ENCODE data around the gene WDR20. TPM values are rescaled to one million over a fixed set of nuclear protein-coding genes. Genes with fewer than 3 reads are reported as not detected.

Gene WDR20
- total RNA-seq, 1 donor from 2014 or later = 42.3 TPM

DNA sequence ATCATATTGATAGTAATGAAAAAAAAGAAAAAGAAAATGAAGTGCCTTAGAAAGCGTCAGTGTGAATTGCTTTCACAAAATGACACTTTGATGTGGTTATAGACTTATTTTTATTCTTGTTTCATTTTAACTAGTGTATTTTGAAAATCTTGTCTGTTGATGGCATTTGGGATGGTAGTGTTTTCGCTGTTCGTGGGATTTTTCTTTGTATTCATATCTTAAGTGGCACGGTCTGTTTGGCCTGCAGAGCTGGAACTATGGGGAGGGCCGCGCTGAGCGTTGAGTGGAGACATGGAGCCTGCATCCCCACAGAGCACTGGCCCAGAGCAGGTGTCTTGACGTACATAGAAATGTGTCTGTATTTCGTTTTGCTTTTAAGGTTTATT lies 61.6 kb downstream of the WDR20 start:
- no peak overlapping the region for H3K4me3 Mint-ChIP-seq
- no peaks in the 10 kb centered on the region for H3K9me3 Mint-ChIP-seq
- H3K27ac Mint-ChIP-seq = no peak overlapping the region
- ATAC-seq (ENCODE audit: low read depth) = no peak
- H3K27me3 Mint-ChIP-seq = no peaks in the 10 kb centered on the region
- intact Hi-C loops (cut with micrococcal nuclease) = no loop called here
- ChIA-PET CTCF (no interaction called here), POLR2A (no interaction called here)
- peaks cover 20% of the 10 kb centered on the region for H3K4me1 Mint-ChIP-seq
- H3K36me3 Mint-ChIP-seq (ENCODE audit: low read depth) = peaks cover 82% of the 10 kb centered on the region
- no peak for DNase-seq
- TF ChIP-seq, protein P1, sequence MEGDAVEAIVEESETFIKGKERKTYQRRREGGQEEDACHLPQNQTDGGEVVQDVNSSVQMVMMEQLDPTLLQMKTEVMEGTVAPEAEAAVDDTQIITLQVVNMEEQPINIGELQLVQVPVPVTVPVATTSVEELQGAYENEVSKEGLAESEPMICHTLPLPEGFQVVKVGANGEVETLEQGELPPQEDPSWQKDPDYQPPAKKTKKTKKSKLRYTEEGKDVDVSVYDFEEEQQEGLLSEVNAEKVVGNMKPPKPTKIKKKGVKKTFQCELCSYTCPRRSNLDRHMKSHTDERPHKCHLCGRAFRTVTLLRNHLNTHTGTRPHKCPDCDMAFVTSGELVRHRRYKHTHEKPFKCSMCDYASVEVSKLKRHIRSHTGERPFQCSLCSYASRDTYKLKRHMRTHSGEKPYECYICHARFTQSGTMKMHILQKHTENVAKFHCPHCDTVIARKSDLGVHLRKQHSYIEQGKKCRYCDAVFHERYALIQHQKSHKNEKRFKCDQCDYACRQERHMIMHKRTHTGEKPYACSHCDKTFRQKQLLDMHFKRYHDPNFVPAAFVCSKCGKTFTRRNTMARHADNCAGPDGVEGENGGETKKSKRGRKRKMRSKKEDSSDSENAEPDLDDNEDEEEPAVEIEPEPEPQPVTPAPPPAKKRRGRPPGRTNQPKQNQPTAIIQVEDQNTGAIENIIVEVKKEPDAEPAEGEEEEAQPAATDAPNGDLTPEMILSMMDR (IDR thresholded peaks at IDR 0.05) = no peak

DNA sequence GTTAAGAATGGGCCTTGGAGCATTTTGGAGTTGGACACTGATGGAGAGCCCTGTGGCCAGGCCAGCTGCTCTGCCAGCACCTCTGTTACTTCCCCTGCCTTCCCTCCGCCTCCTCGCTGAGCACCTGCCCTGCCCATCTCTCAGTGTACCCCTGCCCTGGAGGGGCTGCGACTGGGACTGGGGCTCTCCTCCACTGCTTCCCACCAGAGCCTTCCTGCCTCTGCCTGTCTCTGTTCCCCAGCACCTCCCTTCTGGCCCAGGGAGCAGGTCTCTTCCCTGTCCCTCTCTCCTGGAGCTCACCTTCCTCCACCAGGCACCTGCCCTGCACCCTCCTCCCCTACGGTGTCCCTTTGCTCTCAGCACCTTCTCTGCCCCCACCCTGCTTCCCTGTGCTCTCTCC lies 62.1 kb downstream of the WDR20 start:
- intact Hi-C loops (cut with micrococcal nuclease) = no loop called here
- H3K4me1 Mint-ChIP-seq = peaks cover 20% of the 10 kb centered on the region
- H3K9me3 Mint-ChIP-seq = no peaks in the 10 kb centered on the region
- H3K27ac Mint-ChIP-seq = no peak overlapping the region
- ChIA-PET POLR2A (no interaction called here), CTCF (no interaction called here)
- ATAC-seq (ENCODE audit: low read depth) = no peak
- no peak for DNase-seq
- H3K4me3 Mint-ChIP-seq = no peak overlapping the region
- H3K36me3 Mint-ChIP-seq (ENCODE audit: low read depth) = peaks cover 82% of the 10 kb centered on the region
- TF ChIP-seq, protein P1 (IDR thresholded peaks at IDR 0.05) = no peak
- no peaks in the 10 kb centered on the region for H3K27me3 Mint-ChIP-seq

DNA sequence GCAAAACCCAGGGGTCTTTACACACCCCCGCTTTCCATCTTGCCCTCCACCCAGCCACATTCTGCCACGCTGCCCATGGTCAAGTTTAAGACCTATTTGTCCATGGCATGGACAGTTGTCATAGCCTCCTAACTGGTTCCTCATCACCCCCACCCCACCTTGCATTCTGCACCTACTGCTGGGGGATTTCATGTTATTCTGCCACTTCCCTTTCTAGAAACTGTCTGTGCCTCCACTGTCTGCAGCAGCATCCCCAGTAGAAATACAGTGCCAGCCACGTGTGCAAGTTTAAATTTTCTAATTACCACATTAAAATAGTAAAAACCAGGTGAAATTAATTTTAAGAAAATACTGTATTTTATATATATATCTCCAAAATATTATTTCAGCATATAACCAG lies 63.2 kb downstream of the WDR20 start:
- TF ChIP-seq, protein P1 (IDR thresholded peaks at IDR 0.05) = no peak
- Mint-ChIP-seq H3K4me3 (no peak overlapping the region), H3K36me3 (ENCODE audit: low read depth) (peaks cover 82% of the 10 kb centered on the region), H3K9me3 (no peaks in the 10 kb centered on the region), H3K27ac (no peak overlapping the region), H3K27me3 (no peaks in the 10 kb centered on the region), H3K4me1 (peaks cover 20% of the 10 kb centered on the region)
- intact Hi-C loops (cut with micrococcal nuclease) = no loop called here
- POLR2A ChIA-PET = no interaction called here
- no peak for DNase-seq
- CTCF ChIA-PET = no interaction called here
- no peak for ATAC-seq (ENCODE audit: low read depth)

DNA sequence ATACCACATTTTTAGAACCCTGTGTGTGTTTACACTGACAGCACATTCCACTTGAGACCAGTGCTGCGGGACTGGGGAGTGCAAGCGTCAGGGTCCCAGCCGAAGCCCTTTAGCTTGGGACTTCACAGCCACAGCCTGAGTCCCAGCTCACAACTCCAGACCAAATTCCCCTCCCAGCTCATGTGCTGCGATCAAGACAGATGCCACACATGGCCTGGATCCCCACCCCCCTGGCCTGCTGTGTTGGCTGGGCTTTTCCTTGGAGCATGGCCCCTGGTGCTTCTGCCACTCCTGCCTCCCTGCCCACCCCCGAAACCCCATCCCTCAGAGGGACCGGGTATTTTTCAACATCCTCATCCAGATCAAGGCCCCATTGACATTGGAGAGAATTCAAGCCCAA lies 63.7 kb downstream of the WDR20 start:
- H3K9me3 Mint-ChIP-seq = no peaks in the 10 kb centered on the region
- POLR2A ChIA-PET = no interaction called here

DNA sequence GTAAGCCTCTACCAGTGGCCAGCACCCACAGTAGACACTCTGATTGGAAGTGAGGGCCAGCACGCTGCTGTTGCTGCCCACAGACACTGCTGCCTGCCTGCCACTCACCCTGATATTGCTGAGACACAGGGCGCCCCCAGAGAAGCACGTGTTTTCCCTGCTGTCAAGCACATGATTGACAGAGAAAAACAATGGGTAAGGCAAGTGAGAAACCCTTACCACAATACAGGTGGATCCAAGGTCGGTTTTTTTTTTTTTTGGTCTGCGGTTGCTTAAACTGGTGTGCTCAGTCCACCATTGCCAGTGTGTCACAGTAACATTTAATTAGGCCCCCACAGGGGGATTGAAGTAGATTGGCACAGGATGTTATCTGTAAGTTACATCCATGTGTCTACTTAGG lies 65.9 kb downstream of the WDR20 start:
- H3K4me3 Mint-ChIP-seq = no peak overlapping the region
- intact Hi-C loops (cut with micrococcal nuclease) = no loop called here
- H3K9me3 Mint-ChIP-seq = no peaks in the 10 kb centered on the region
- no peaks in the 10 kb centered on the region for H3K27me3 Mint-ChIP-seq
- peaks cover 79% of the 10 kb centered on the region for H3K36me3 Mint-ChIP-seq (ENCODE audit: low read depth)
- TF ChIP-seq, protein P1 (IDR thresholded peaks at IDR 0.05) = no peak
- CTCF ChIA-PET = no interaction called here
- no peak overlapping the region for H3K27ac Mint-ChIP-seq
- ATAC-seq (ENCODE audit: low read depth) (no peak), DNase-seq (no peak)
- peaks cover 19% of the 10 kb centered on the region for H3K4me1 Mint-ChIP-seq
- POLR2A ChIA-PET = no interaction called here

More for the DNA sequence above, 63.7 kb downstream of the WDR20 start:
- Mint-ChIP-seq H3K27ac (no peak overlapping the region), H3K27me3 (no peaks in the 10 kb centered on the region), H3K36me3 (ENCODE audit: low read depth) (peaks cover 81% of the 10 kb centered on the region), H3K4me3 (no peak overlapping the region), H3K4me1 (peaks cover 20% of the 10 kb centered on the region)
- DNase-seq (no peak), ATAC-seq (ENCODE audit: low read depth) (no peak)
- TF ChIP-seq, protein P1 (IDR thresholded peaks at IDR 0.05) = no peak
- CTCF ChIA-PET = no interaction called here
- intact Hi-C loops (cut with micrococcal nuclease) = no loop called here
